ENCODE results near the gene OTUD5. TPM values are rescaled to one million over a fixed set of nuclear protein-coding genes. Genes with fewer than 3 reads are reported as not detected.

The OTUD5 gene
- total and polyA plus RNA-seq, 2 of the 13 experiments (the other 11 are each of a cell fraction or from before 2014, with no cell fraction given), result 18.4 to 42.2 TPM

- TF ChIP-seq AKNA (CRISPR knock-in tag; IDR thresholded peaks at IDR 0.05; ENCODE audit: borderline replicate concordance) (no peak), ZNF609 (CRISPR knock-in tag; IDR thresholded peaks at IDR 0.05; ENCODE audit: borderline replicate concordance) (no peak), FOXP4 (CRISPR knock-in tag; IDR thresholded peaks at IDR 0.05) (no peak; the same call in 1 of the 2 replicates), ZNF546 (CRISPR knock-in tag; conservative IDR thresholded peaks at IDR 0.05) (no peak), ZNF781 (CRISPR knock-in tag; IDR thresholded peaks at IDR 0.05; ENCODE audit: borderline replicate concordance, not compliant biosample characterization) (no peak), CREBL2 (CRISPR knock-in tag; IDR thresholded peaks at IDR 0.05; ENCODE audit: borderline replicate concordance) (no peak), ZNF567 (CRISPR knock-in tag; IDR thresholded peaks at IDR 0.05; ENCODE audit: borderline replicate concordance) (no peak), HMGXB4 (CRISPR knock-in tag; IDR thresholded peaks at IDR 0.05; ENCODE audit: borderline replicate concordance in 1 of 2, low read depth in 1 of 2) (peak in 1 of 2 experiments; percentile 38; a peak in 1 of 4 replicates), KAT2B (IDR thresholded peaks at IDR 0.05; ENCODE audit: borderline replicate concordance, low read depth, low read length) (no peak), ZNF503 (CRISPR knock-in tag; IDR thresholded peaks at IDR 0.05) (no peak)
Observed at GRCh38 chrX:48897625-48898306, 59.6 kb downstream of the OTUD5 start, which contains the start of the genes PQBP1 and TIMM17B (continued).
